GM23338 (cell line): ENCODE results near the gene DIPK1A. TPM values are rescaled to one million over a fixed set of nuclear protein-coding genes. Genes with fewer than 3 reads are reported as not detected.

Experiments
- ATAC-seq: fragments of 200-7000 bp; cut with Tn5 transposase; 3 replicates; pipeline ENCODE4 v1.9.1; 2020
- DNase-seq: peaks from one replicate; pipeline ENCODE4 v3.0.0-alpha.2; 2015; ENCODE audit warnings: low spot score
- H2AFZ ChIP-seq: fragments of 200-600 bp; sonication (generic); 2 replicates; pipeline ENCODE4 v1.8.0; 2016; ENCODE audit warnings: antibody characterized with exemption, mild to moderate bottlenecking, moderate library complexity
- H3F3A ChIP-seq: fragments of 200-600 bp; sonication (generic); replicated peaks from 2 replicates; pipeline ENCODE4 v1.8.0; 2017; ENCODE audit warnings: antibody characterized with exemption, mixed run types, low read depth
- H3K27ac ChIP-seq: fragments of 200-600 bp; sonication (generic); 2 replicates; pipeline ENCODE4 v1.6.1; 2016; ENCODE audit warnings: low read depth
- H3K27me3 ChIP-seq: fragments of 200-600 bp; sonication (generic); 2 replicates; pipeline ENCODE4 v1.8.0; 2016; ENCODE audit warnings: mild to moderate bottlenecking, mixed run types, moderate library complexity; ENCODE audit not compliant: insufficient read depth
- H3K36me3 ChIP-seq: fragments of 200-600 bp; sonication (generic); 2 replicates; pipeline ENCODE4 v1.8.0; 2016; ENCODE audit warnings: mild to moderate bottlenecking; ENCODE audit not compliant: insufficient read depth
- H3K4me1 ChIP-seq: fragments of 200-600 bp; sonication (generic); 2 replicates; pipeline ENCODE4 v1.8.0; 2016; ENCODE audit warnings: mild to moderate bottlenecking, moderate library complexity; ENCODE audit not compliant: insufficient read depth
- H3K4me2 ChIP-seq: fragments of 200-600 bp; sonication (generic); 2 replicates; pipeline ENCODE4 v1.7.1; 2017; ENCODE audit warnings: mixed run types
- H3K4me3 ChIP-seq: fragments of 200-600 bp; sonication (generic); 2 replicates; pipeline ENCODE4 v1.6.1; 2016; ENCODE audit warnings: mixed run types
- H3K79me2 ChIP-seq: fragments of 200-600 bp; sonication (generic); replicated peaks from 2 replicates; pipeline ENCODE4 v1.8.0; 2017; ENCODE audit warnings: mild to moderate bottlenecking; ENCODE audit not compliant: insufficient read depth
- H3K9me2 ChIP-seq: fragments of 200-600 bp; sonication (generic); 2 replicates; pipeline ENCODE4 v1.8.0; 2017; ENCODE audit not compliant: insufficient read depth
- H4K20me1 ChIP-seq: fragments of 200-600 bp; sonication (generic); replicated peaks from 2 replicates; pipeline ENCODE4 v1.8.0; 2017; ENCODE audit warnings: mild to moderate bottlenecking; ENCODE audit not compliant: insufficient read depth
- H3K27ac Mint-ChIP-seq: 2 replicates; pipeline ENCODE4 v1.8.0; 2020; ENCODE audit warnings: inconsistent platforms, mild to moderate bottlenecking, moderate library complexity, mixed read lengths
- H3K27me3 Mint-ChIP-seq: 3 replicates; pipeline ENCODE4 v1.8.0; 2022; ENCODE audit warnings: low read depth, mild to moderate bottlenecking, moderate library complexity, mixed read lengths, inconsistent platforms; ENCODE audit not compliant: insufficient read depth, poor library complexity
- H3K36me3 Mint-ChIP-seq: 3 replicates; pipeline ENCODE4 v1.8.0; 2021; ENCODE audit warnings: low read depth, mild to moderate bottlenecking, inconsistent platforms, moderate library complexity, mixed read lengths
- H3K4me1 Mint-ChIP-seq: 3 replicates; pipeline ENCODE4 v1.8.0; 2020; ENCODE audit warnings: mild to moderate bottlenecking, inconsistent platforms, mixed read lengths
- H3K4me3 Mint-ChIP-seq: 3 replicates; pipeline ENCODE4 v1.8.0; 2021; ENCODE audit warnings: moderate library complexity, mild to moderate bottlenecking, inconsistent platforms, mixed read lengths
- H3K9me3 Mint-ChIP-seq: 3 replicates; pipeline ENCODE4 v1.8.0; 2020; ENCODE audit warnings: moderate library complexity, mild to moderate bottlenecking, inconsistent platforms, mixed read lengths
- CREB1 ChIP-seq: fragments of 250-450 bp; sonication (Bioruptor Pico); IDR thresholded peaks from 2 replicates; pipeline ENCODE4 v1.5.0; 2020; ENCODE audit warnings: low read depth, mild to moderate bottlenecking, moderate library complexity
- EZH2 ChIP-seq: fragments of 200-600 bp; sonication (generic); IDR thresholded peaks from one replicate; pipeline ENCODE4 v1.8.0; 2017; ENCODE audit warnings: antibody characterized with exemption, mild to moderate bottlenecking, low read depth; ENCODE audit not compliant: unreplicated experiment
- EZH2phosphoT487 ChIP-seq: fragments of 200-600 bp; sonication (generic); IDR thresholded peaks from one replicate; pipeline ENCODE4 v1.8.1; 2018; ENCODE audit warnings: antibody characterized with exemption; ENCODE audit not compliant: unreplicated experiment
- JUNB ChIP-seq: IDR thresholded peaks from one replicate; pipeline ENCODE4 v1.6.1; 2016; ENCODE audit warnings: antibody characterized with exemption; ENCODE audit not compliant: unreplicated experiment
- NANOG ChIP-seq: IDR thresholded peaks from 2 replicates; pipeline ENCODE4 v1.6.1; 2016; ENCODE audit warnings: antibody characterized with exemption, borderline replicate concordance
- POLR2AphosphoS5 ChIP-seq: IDR thresholded peaks from 2 replicates; pipeline ENCODE4 v1.6.1; 2016; ENCODE audit warnings: antibody characterized with exemption, low read depth
- STAT1 ChIP-seq: IDR thresholded peaks from one replicate; pipeline ENCODE4 v1.6.1; 2016; ENCODE audit warnings: antibody characterized with exemption; ENCODE audit not compliant: unreplicated experiment
- ZNF114 ChIP-seq: fragments of 250-450 bp; sonication (Bioruptor Pico); IDR thresholded peaks from 2 replicates; pipeline ENCODE4 v1.5.0; 2020; ENCODE audit warnings: mild to moderate bottlenecking, moderate library complexity
- ZNF331 ChIP-seq: fragments of 250-450 bp; sonication (Bioruptor Pico); IDR thresholded peaks from 2 replicates; pipeline ENCODE4 v1.5.0; 2020; ENCODE audit warnings: low read depth, mild to moderate bottlenecking, moderate library complexity
- polyA plus RNA-seq: library from polyadenylated mRNA; unstranded; fragments of >200 nt; fragmentation: Nextera tagmentation; extraction: Ambion mirVana; gene quantifications from 2 replicates; pipeline ENCODE4 v1.2.1, GENCODE V29; 2016
- total RNA-seq: library from RNA; depleted of rRNA; stranded (reverse); fragments of >200 nt; shearing (Covaris generic); gene quantifications from 2 replicates; pipeline ENCODE4 v1.2.3, GENCODE V29; 2014
- TF ChIP-seq, protein P1 (sequence below), 2 experiments: fragments of 200-600 bp in 1 of 2; sonication (generic) in 1 of 2; conservative IDR thresholded peaks; 2 replicates each; pipeline versions ENCODE4 v1.5.1 to v1.6.1; 2016 to 2017; ENCODE audit warnings: antibody characterized with exemption in 2 of 2, low read depth in 2 of 2, mild to moderate bottlenecking in 2 of 2, moderate library complexity in 1 of 2
- TF ChIP-seq, protein P2 (sequence below): IDR thresholded peaks from 2 replicates; pipeline ENCODE4 v1.6.1; 2016; ENCODE audit warnings: antibody characterized with exemption
- TF ChIP-seq, protein P3 (sequence below): fragments of 250-450 bp; sonication (Bioruptor Pico); IDR thresholded peaks from 2 replicates; pipeline ENCODE4 v1.5.0; 2020; ENCODE audit warnings: mild to moderate bottlenecking, moderate library complexity
- TF ChIP-seq, protein P4 (sequence below): IDR thresholded peaks from one replicate; pipeline ENCODE4 v1.6.1; 2018; ENCODE audit warnings: antibody characterized with exemption; ENCODE audit not compliant: unreplicated experiment

DIPK1A gene
- total and polyA plus RNA-seq, 2 experiments from 2014 or later = 4.8 to 6.1 TPM

DNA sequence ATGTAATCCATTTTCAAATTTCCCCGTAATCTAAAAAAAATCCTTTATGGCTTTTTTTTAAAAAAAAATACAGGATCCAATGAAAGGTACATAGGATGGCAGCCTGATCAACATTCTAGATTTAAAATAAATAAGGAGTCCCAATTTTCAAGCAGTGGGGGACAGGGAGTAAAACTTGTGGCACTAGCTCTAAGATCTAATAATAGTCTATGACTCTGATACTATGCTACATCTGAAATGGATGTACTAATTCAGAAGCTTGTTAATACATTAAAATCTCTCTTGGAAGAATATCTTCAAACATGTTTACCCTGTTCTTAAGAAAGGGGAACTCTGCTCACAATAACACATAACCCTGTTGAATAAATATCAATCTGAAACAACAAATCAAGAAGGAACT, 8.5 kb downstream of the DIPK1A start:
- Histone ChIP-seq H3K4me3 (no peak overlapping the region), H3K36me3 (no peaks in the 10 kb centered on the region), H3K4me1 (peaks cover 13% of the 10 kb centered on the region), H3K9me2 (no peaks in the 10 kb centered on the region), H3K4me2 (no peak overlapping the region), H3K79me2 (no peaks in the 10 kb centered on the region; the same call in none of the 2 replicates), H3F3A (no peaks in the 10 kb centered on the region), H4K20me1 (no peaks in the 10 kb centered on the region; the same call in 1 of the 2 replicates), H3K27ac (no peak overlapping the region), H2AFZ (no peak overlapping the region), H3K27me3 (no peaks in the 10 kb centered on the region)
- Mint-ChIP-seq H3K4me3 (no peak overlapping the region), H3K36me3 (no peaks in the 10 kb centered on the region), H3K4me1 (no peaks in the 10 kb centered on the region), H3K27me3 (peaks cover 5% of the 10 kb centered on the region), H3K9me3 (no peaks in the 10 kb centered on the region), H3K27ac (no peak overlapping the region)
- DNase-seq (no peak), ATAC-seq (no peak)
- TF ChIP-seq CREB1 (CRISPR knock-in tag) (no peak), POLR2AphosphoS5 (no peak), EZH2 (no peak), EZH2phosphoT487 (no peak), STAT1 (no peak), ZNF331 (CRISPR knock-in tag) (no peak), NANOG (no peak), ZNF114 (CRISPR knock-in tag) (no peak), JUNB (no peak)
- TF ChIP-seq, protein P1, sequence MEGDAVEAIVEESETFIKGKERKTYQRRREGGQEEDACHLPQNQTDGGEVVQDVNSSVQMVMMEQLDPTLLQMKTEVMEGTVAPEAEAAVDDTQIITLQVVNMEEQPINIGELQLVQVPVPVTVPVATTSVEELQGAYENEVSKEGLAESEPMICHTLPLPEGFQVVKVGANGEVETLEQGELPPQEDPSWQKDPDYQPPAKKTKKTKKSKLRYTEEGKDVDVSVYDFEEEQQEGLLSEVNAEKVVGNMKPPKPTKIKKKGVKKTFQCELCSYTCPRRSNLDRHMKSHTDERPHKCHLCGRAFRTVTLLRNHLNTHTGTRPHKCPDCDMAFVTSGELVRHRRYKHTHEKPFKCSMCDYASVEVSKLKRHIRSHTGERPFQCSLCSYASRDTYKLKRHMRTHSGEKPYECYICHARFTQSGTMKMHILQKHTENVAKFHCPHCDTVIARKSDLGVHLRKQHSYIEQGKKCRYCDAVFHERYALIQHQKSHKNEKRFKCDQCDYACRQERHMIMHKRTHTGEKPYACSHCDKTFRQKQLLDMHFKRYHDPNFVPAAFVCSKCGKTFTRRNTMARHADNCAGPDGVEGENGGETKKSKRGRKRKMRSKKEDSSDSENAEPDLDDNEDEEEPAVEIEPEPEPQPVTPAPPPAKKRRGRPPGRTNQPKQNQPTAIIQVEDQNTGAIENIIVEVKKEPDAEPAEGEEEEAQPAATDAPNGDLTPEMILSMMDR (conservative IDR thresholded peaks at IDR 0.05; ENCODE audit: low read depth in 2 of 2) = no peak
- TF ChIP-seq, protein P2, sequence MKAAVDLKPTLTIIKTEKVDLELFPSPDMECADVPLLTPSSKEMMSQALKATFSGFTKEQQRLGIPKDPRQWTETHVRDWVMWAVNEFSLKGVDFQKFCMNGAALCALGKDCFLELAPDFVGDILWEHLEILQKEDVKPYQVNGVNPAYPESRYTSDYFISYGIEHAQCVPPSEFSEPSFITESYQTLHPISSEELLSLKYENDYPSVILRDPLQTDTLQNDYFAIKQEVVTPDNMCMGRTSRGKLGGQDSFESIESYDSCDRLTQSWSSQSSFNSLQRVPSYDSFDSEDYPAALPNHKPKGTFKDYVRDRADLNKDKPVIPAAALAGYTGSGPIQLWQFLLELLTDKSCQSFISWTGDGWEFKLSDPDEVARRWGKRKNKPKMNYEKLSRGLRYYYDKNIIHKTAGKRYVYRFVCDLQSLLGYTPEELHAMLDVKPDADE = no peak
- TF ChIP-seq, protein P3, sequence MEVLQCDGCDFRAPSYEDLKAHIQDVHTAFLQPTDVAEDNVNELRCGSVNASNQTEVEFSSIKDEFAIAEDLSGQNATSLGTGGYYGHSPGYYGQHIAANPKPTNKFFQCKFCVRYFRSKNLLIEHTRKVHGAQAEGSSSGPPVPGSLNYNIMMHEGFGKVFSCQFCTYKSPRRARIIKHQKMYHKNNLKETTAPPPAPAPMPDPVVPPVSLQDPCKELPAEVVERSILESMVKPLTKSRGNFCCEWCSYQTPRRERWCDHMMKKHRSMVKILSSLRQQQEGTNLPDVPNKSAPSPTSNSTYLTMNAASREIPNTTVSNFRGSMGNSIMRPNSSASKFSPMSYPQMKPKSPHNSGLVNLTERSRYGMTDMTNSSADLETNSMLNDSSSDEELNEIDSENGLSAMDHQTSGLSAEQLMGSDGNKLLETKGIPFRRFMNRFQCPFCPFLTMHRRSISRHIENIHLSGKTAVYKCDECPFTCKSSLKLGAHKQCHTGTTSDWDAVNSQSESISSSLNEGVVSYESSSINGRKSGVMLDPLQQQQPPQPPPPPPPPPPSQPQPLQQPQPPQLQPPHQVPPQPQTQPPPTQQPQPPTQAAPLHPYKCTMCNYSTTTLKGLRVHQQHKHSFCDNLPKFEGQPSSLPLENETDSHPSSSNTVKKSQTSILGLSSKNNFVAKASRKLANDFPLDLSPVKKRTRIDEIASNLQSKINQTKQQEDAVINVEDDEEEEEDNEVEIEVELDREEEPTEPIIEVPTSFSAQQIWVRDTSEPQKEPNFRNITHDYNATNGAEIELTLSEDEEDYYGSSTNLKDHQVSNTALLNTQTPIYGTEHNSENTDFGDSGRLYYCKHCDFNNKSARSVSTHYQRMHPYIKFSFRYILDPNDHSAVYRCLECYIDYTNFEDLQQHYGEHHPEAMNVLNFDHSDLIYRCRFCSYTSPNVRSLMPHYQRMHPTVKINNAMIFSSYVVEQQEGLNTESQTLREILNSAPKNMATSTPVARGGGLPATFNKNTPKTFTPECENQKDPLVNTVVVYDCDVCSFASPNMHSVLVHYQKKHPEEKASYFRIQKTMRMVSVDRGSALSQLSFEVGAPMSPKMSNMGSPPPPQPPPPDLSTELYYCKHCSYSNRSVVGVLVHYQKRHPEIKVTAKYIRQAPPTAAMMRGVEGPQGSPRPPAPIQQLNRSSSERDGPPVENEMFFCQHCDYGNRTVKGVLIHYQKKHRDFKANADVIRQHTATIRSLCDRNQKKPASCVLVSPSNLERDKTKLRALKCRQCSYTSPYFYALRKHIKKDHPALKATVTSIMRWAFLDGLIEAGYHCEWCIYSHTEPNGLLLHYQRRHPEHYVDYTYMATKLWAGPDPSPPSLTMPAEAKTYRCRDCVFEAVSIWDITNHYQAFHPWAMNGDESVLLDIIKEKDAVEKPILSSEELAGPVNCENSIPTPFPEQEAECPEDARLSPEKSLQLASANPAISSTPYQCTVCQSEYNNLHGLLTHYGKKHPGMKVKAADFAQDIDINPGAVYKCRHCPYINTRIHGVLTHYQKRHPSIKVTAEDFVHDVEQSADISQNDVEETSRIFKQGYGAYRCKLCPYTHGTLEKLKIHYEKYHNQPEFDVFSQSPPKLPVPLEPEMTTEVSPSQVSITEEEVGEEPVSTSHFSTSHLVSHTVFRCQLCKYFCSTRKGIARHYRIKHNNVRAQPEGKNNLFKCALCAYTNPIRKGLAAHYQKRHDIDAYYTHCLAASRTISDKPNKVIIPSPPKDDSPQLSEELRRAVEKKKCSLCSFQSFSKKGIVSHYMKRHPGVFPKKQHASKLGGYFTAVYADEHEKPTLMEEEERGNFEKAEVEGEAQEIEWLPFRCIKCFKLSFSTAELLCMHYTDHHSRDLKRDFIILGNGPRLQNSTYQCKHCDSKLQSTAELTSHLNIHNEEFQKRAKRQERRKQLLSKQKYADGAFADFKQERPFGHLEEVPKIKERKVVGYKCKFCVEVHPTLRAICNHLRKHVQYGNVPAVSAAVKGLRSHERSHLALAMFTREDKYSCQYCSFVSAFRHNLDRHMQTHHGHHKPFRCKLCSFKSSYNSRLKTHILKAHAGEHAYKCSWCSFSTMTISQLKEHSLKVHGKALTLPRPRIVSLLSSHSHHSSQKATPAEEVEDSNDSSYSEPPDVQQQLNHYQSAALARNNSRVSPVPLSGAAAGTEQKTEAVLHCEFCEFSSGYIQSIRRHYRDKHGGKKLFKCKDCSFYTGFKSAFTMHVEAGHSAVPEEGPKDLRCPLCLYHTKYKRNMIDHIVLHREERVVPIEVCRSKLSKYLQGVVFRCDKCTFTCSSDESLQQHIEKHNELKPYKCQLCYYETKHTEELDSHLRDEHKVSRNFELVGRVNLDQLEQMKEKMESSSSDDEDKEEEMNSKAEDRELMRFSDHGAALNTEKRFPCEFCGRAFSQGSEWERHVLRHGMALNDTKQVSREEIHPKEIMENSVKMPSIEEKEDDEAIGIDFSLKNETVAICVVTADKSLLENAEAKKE (CRISPR knock-in tag) = no peak
- TF ChIP-seq, protein P4, sequence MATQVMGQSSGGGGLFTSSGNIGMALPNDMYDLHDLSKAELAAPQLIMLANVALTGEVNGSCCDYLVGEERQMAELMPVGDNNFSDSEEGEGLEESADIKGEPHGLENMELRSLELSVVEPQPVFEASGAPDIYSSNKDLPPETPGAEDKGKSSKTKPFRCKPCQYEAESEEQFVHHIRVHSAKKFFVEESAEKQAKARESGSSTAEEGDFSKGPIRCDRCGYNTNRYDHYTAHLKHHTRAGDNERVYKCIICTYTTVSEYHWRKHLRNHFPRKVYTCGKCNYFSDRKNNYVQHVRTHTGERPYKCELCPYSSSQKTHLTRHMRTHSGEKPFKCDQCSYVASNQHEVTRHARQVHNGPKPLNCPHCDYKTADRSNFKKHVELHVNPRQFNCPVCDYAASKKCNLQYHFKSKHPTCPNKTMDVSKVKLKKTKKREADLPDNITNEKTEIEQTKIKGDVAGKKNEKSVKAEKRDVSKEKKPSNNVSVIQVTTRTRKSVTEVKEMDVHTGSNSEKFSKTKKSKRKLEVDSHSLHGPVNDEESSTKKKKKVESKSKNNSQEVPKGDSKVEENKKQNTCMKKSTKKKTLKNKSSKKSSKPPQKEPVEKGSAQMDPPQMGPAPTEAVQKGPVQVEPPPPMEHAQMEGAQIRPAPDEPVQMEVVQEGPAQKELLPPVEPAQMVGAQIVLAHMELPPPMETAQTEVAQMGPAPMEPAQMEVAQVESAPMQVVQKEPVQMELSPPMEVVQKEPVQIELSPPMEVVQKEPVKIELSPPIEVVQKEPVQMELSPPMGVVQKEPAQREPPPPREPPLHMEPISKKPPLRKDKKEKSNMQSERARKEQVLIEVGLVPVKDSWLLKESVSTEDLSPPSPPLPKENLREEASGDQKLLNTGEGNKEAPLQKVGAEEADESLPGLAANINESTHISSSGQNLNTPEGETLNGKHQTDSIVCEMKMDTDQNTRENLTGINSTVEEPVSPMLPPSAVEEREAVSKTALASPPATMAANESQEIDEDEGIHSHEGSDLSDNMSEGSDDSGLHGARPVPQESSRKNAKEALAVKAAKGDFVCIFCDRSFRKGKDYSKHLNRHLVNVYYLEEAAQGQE = no peak
